Parathyroid adenoma (tissue), 2 donors: ENCODE results near the gene SHC3.

Source experiments
- H2AFZ ChIP-seq: fragments of 300-600 bp; sonication (generic); one replicate; pipeline ENCODE4 v1.7.0; 2017; ENCODE audit warnings: antibody characterized with exemption, mild to moderate bottlenecking
- H3K27ac ChIP-seq: fragments of 300-600 bp; sonication (generic); one replicate; pipeline ENCODE4 v1.7.0; 2017
- H3K27me3 ChIP-seq: fragments of 300-600 bp; sonication (generic); one replicate; pipeline ENCODE4 v1.7.0; 2017; ENCODE audit warnings: low read length; ENCODE audit not compliant: control insufficient read depth, insufficient read depth
- H3K36me3 ChIP-seq: fragments of 300-600 bp; sonication (generic); one replicate; pipeline ENCODE4 v1.7.0; 2017; ENCODE audit warnings: low read length; ENCODE audit not compliant: control insufficient read depth, insufficient read depth
- H3K4me1 ChIP-seq: fragments of 300-600 bp; sonication (generic); one replicate; pipeline ENCODE4 v1.7.0; 2017; ENCODE audit warnings: control low read depth
- H3K4me2 ChIP-seq: fragments of 300-600 bp; sonication (generic); one replicate; pipeline ENCODE4 v1.7.0; 2017; ENCODE audit warnings: low read length
- H3K4me3 ChIP-seq: fragments of 300-600 bp; sonication (generic); one replicate; pipeline ENCODE4 v1.7.0; 2017; ENCODE audit warnings: low read depth, low read length
- H3K79me2 ChIP-seq: fragments of 300-600 bp; sonication (generic); one replicate; pipeline ENCODE4 v1.7.0; 2017; ENCODE audit warnings: control low read depth
- H3K9ac ChIP-seq: fragments of 300-600 bp; sonication (generic); one replicate; pipeline ENCODE4 v1.7.0; 2017; ENCODE audit warnings: mild to moderate bottlenecking
- H3K9me3 ChIP-seq: fragments of 300-600 bp; sonication (generic); one replicate; pipeline ENCODE4 v1.7.0; 2017; ENCODE audit warnings: low read length; ENCODE audit not compliant: control insufficient read depth
- TF ChIP-seq, protein P1 (sequence below): fragments of 300-600 bp; sonication (generic); IDR thresholded peaks from one replicate; pipeline ENCODE4 v1.7.0; 2017; ENCODE audit warnings: antibody characterized with exemption, mild to moderate bottlenecking
- donor health status: primary hyperparathyroidism.

The SHC3 gene

GRCh38 chr9:89014153-89014552 is 164.5 kb downstream of the SHC3 start:
- no peaks in the 10 kb centered on the region for H3K9me3 ChIP-seq
- no peaks in the 10 kb centered on the region for H3K27me3 ChIP-seq
- no peak overlapping the region for H3K4me3 ChIP-seq
- H3K27ac ChIP-seq = no peak overlapping the region
- H3K4me1 ChIP-seq = no peaks in the 10 kb centered on the region
- no peaks in the 10 kb centered on the region for H3K36me3 ChIP-seq
- no peak overlapping the region for H2AFZ ChIP-seq
- no peak overlapping the region for H3K9ac ChIP-seq
- no peak overlapping the region for H3K4me2 ChIP-seq
- no peaks in the 10 kb centered on the region for H3K79me2 ChIP-seq
- TF ChIP-seq, protein P1, sequence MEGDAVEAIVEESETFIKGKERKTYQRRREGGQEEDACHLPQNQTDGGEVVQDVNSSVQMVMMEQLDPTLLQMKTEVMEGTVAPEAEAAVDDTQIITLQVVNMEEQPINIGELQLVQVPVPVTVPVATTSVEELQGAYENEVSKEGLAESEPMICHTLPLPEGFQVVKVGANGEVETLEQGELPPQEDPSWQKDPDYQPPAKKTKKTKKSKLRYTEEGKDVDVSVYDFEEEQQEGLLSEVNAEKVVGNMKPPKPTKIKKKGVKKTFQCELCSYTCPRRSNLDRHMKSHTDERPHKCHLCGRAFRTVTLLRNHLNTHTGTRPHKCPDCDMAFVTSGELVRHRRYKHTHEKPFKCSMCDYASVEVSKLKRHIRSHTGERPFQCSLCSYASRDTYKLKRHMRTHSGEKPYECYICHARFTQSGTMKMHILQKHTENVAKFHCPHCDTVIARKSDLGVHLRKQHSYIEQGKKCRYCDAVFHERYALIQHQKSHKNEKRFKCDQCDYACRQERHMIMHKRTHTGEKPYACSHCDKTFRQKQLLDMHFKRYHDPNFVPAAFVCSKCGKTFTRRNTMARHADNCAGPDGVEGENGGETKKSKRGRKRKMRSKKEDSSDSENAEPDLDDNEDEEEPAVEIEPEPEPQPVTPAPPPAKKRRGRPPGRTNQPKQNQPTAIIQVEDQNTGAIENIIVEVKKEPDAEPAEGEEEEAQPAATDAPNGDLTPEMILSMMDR = no peak

GRCh38 chr9:89013660-89014059 is 165.0 kb downstream of the SHC3 start:
- Histone ChIP-seq H3K27ac (no peak overlapping the region), H3K27me3 (no peaks in the 10 kb centered on the region), H3K79me2 (no peaks in the 10 kb centered on the region), H3K4me1 (no peaks in the 10 kb centered on the region), H2AFZ (no peak overlapping the region), H3K9ac (no peak overlapping the region), H3K4me2 (no peak overlapping the region), H3K9me3 (no peaks in the 10 kb centered on the region), H3K4me3 (no peak overlapping the region), H3K36me3 (no peaks in the 10 kb centered on the region)
- TF ChIP-seq, protein P1 = no peak

DNA sequence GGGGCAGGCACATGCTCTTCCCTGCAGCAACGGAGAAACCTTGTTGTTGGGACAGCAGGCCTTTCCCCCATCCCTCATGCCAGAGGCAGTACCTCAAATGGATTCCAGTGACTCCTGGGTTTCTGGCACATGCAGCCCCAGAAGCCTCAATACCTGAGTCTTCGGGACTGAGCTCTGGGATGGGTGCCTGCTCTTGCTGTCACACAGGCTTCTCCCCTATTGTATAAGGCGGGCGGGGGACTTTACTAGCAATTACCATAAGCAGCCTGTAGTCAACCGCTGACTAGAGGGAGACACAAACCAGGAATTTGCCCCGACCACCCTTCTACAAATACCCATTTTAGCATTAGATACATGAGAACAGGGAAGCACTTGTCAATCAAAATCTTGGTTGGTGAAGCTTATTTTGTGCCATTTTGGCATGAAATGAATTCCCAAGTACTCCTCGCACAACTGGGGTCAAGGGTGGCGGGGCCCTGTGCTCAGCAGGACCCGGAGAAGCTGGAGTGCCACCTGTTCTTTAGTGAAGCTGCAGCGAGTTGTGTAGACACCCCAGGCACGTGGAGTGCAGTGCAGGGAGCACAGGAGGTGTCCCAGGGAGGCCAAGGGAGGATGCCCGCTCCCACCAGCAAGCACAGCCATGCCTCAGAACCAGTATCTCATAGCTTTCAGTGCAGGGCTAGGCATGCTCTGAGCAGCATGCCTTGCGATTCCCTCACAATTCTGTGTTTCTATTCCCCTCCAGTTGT is 166.2 kb downstream of the SHC3 start:
- Histone ChIP-seq H3K4me1 (no peaks in the 10 kb centered on the region), H3K27me3 (no peaks in the 10 kb centered on the region), H3K9me3 (no peaks in the 10 kb centered on the region), H3K4me3 (no peak overlapping the region), H3K9ac (no peak overlapping the region), H3K27ac (no peak overlapping the region), H3K79me2 (no peaks in the 10 kb centered on the region), H2AFZ (no peak overlapping the region), H3K4me2 (no peak overlapping the region), H3K36me3 (no peaks in the 10 kb centered on the region)
- TF ChIP-seq, protein P1 = no peak

- no peaks in the 10 kb centered on the region for H3K79me2 ChIP-seq
- H3K4me1 ChIP-seq = no peaks in the 10 kb centered on the region
- H3K9ac ChIP-seq = no peak overlapping the region
- H3K4me3 ChIP-seq = no peak overlapping the region
- TF ChIP-seq, protein P1 = no peak
- H3K27ac ChIP-seq = no peak overlapping the region
- no peaks in the 10 kb centered on the region for H3K36me3 ChIP-seq
- H3K9me3 ChIP-seq = no peaks in the 10 kb centered on the region
- H3K4me2 ChIP-seq = no peak overlapping the region
- H3K27me3 ChIP-seq = no peaks in the 10 kb centered on the region
- H2AFZ ChIP-seq = no peak overlapping the region
These were observed 166.9 kb downstream of the SHC3 start for GRCh38 chr9:89011683-89012082.

GRCh38 chr9:89010526-89011111 is 168.0 kb downstream of the SHC3 start:
- H3K4me3 ChIP-seq = no peak overlapping the region
- no peak overlapping the region for H3K9ac ChIP-seq
- no peak overlapping the region for H3K4me2 ChIP-seq
- H3K27ac ChIP-seq = no peak overlapping the region
- H3K9me3 ChIP-seq = no peaks in the 10 kb centered on the region
- TF ChIP-seq, protein P1 = no peak
- H3K4me1 ChIP-seq = no peaks in the 10 kb centered on the region
- H3K79me2 ChIP-seq = no peaks in the 10 kb centered on the region
- H2AFZ ChIP-seq = no peak overlapping the region
- H3K36me3 ChIP-seq = no peaks in the 10 kb centered on the region
- no peaks in the 10 kb centered on the region for H3K27me3 ChIP-seq
